Astrocyte of the spinal cord (primary cell): ENCODE results near the gene RNF14.

Experiments
- DNase-seq: peaks from one replicate; pipeline ENCODE4 v3.0.0; 2011; ENCODE audit warnings: low read depth, low spot score
- H3K4me3 ChIP-seq: 2 replicates; pipeline ENCODE4 v1.5.1; 2011; ENCODE audit warnings: low read depth, mild to moderate bottlenecking, low read length, moderate library complexity
- CTCF ChIP-seq: IDR thresholded peaks from 2 replicates; pipeline ENCODE4 v1.5.1; 2012; ENCODE audit warnings: low read depth, mild to moderate bottlenecking, low read length, inconsistent platforms
- in situ Hi-C: cut with HindIII; loops from 2 replicates; pipeline ENCODE4 v1.10.0; 2017; ENCODE audit warnings: low sequenced_read_pairs

The RNF14 gene

DNA sequence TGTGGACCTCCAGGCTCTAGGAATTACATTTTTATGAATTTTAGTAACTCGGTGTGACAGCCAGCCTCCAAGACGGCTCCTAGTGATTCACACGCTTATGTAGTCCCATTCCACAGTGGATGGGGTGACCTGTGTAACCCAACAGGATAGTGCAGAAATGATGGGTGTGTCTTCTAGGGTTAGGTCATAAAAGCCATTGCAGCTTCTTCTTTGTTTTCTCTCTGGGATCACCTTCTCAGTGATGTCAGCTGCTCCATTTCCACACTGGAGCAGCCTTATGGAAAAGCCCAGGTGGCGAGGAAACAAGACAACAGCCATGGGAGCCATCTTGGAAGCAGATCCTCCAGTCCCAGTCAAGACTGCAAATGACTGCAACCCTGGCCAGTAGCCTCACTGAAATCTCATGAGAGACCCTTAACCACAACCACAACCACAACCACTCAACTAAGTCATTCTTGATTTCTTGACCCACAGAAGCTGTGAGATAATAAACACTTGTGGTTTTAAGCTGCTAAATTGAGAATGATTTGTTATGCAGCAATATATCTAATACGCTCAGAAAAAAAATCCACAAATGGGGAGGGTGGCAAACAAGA lies 49.0 kb downstream of the RNF14 start:
- H3K4me3 ChIP-seq: no peak overlapping the region
- DNase-seq: peak; percentile 71
- TF ChIP-seq CTCF: no peak
- in situ Hi-C loops: no loop called here

- DNase-seq: no peak
- in situ Hi-C loops: no loop called here
- TF ChIP-seq CTCF: no peak
- H3K4me3 ChIP-seq: no peak overlapping the region
Measured at GRCh38 chr5:142020122-142020659, 51.3 kb downstream of the RNF14 start.

DNA sequence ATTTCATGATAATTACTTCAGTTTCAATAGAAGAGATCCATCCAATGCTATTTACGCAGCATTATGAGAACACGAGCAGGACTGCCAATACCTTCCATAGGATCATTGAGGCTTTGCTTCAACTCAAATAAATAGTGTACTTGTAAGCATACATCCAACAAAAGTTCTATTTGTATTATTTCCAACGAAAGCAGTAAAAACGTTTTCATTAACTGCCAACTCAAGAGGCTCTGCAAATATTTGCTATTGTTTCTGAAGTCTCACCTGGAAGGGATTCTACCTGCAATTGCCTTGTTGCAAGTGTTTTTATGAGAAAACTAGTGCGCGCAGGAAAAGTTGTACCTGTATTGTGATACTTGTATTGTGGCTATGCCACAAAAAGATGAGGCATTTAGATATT lies 54.9 kb downstream of the RNF14 start:
- in situ Hi-C loops: no loop called here
- no peak for TF ChIP-seq CTCF
- DNase-seq: no peak
- H3K4me3 ChIP-seq: no peak overlapping the region

GRCh38 chr5:142024771-142025304 lies 55.9 kb downstream of the RNF14 start:
- DNase-seq: peak; percentile 85
- peak overlapping the region; percentile 54 for H3K4me3 ChIP-seq
- in situ Hi-C loops: no loop called here
- no peak for TF ChIP-seq CTCF

DNA sequence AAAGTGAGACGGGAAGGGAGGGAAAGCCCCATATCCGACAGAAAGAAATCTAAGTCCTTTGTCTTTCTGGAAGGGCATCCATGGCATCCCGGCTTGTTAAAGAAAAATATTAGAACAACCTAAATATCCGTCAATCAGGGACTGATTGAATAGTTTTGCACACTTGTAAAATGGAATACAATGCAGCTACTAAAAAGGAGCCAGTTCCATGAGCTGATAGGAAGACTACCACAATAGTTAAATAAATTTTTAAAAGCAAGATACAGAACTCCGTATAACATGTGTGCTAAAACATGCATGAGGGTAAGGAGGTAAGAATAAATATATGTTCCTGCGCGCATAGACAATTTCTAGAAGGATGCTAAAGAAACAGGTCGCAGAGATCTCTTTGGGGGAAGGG lies 56.7 kb downstream of the RNF14 start:
- no peak for DNase-seq
- in situ Hi-C loops: no loop called here
- no peak for TF ChIP-seq CTCF
- H3K4me3 ChIP-seq: no peak overlapping the region

DNA sequence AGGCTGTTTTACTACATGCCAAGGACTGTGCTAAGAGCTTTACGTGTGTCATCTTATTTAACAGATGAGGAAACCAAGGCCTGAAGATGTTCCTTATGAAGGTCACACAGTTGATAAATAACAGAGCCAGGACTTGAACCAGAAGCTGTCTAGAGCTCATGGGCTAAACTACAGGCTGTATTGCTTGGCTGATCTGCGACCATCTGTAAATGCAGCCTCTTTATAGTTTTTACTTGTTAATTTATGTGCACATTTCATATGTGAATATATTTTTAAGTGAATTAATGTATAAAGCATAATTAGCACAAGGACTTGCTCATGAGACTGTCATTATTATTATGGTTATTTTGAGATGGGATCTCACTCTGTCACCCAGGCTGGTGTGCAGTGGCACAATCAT lies 63.2 kb downstream of the RNF14 start:
- in situ Hi-C loops: no loop called here
- no peak overlapping the region for H3K4me3 ChIP-seq
- DNase-seq: no peak
- TF ChIP-seq CTCF: no peak
